Right cardiac atrium (tissue), 5 donors: ENCODE measurements around the gene ACTG2. TPM values are rescaled to one million over a fixed set of nuclear protein-coding genes. Genes with fewer than 3 reads are reported as not detected.
A peak's percentile ranks its signal among the peaks of the same experiment; 100 is the strongest.

Source experiments
- ATAC-seq, 2 donors: fragments of 200-7000 bp; cut with Tn5 transposase; one replicate each; pipeline versions ENCODE4 v1.8.0 to v1.9.1; 2020; ENCODE audit warnings: moderate library complexity in 2 of 2, mild to moderate bottlenecking in 1 of 2
- DNase-seq, 3 donors: peaks; one replicate each; pipeline ENCODE4 v3.0.0-alpha.2; 2020
- H3K27ac ChIP-seq: one replicate; pipeline ENCODE4 v1.5.1; 2013; ENCODE audit warnings: mild to moderate bottlenecking, low read length, control low read depth, moderate library complexity
- H3K27me3 ChIP-seq: one replicate; pipeline ENCODE4 v1.6.1; 2013; ENCODE audit not compliant: control insufficient read depth, insufficient read depth
- H3K4me1 ChIP-seq: one replicate; pipeline ENCODE4 v1.6.1; 2013; ENCODE audit warnings: low read length; ENCODE audit not compliant: control insufficient read depth, insufficient read depth
- H3K4me3 ChIP-seq: one replicate; pipeline ENCODE4 v1.5.1; 2013; ENCODE audit warnings: low read length, control low read depth
- H3K9me3 ChIP-seq: one replicate; pipeline ENCODE4 v1.6.1; 2013; ENCODE audit warnings: low read length; ENCODE audit not compliant: control insufficient read depth
- WGBS: extraction: QIAGEN DNeasy Blood & Tissue Kit; methylation state at CpG from one replicate; pipeline ENCODE4 v1.1.7; 2013; 5-methylcytosine and 5-hydroxymethylcytosine counted together
- intact Hi-C, 4 donors: fragments of 100-400 bp; cut with DNase I; formaldehyde crosslinking; loops; one replicate each; pipeline versions ENCODE4 v1.11.0 to v1.14.0; 2022 to 2023
- polyA plus RNA-seq: library from polyadenylated mRNA; stranded (reverse); fragments of 200-250 nt; gene quantifications from one replicate; pipeline ENCODE4 v1.2.3, GENCODE V29; 2013
- total RNA-seq, 4 donors: library from RNA; stranded (reverse); fragmentation: NEBNext Ultra II Directional; extraction: Animal tissue kit (Norgen Biotek cat#: 25700); gene quantifications; one replicate each; pipeline ENCODE4 v1.2.1, GENCODE V29; 2021
- donor health status: healthy with polysubstance abuse.
- donor health status: DM: no; HTN: yes; CAD: no.
- donor health status: DM: no; HTN: no; CAD: no.
- donor health status: DM: no; HTN: yes; CAD: no; lungs with severe emphysema.
- donor health status: DM: yes; HTN: yes; CAD: no.

The ACTG2 gene
- total and polyA plus RNA-seq, 5 donors = 1.4 to 33.6 (median 6.7) TPM

DNA sequence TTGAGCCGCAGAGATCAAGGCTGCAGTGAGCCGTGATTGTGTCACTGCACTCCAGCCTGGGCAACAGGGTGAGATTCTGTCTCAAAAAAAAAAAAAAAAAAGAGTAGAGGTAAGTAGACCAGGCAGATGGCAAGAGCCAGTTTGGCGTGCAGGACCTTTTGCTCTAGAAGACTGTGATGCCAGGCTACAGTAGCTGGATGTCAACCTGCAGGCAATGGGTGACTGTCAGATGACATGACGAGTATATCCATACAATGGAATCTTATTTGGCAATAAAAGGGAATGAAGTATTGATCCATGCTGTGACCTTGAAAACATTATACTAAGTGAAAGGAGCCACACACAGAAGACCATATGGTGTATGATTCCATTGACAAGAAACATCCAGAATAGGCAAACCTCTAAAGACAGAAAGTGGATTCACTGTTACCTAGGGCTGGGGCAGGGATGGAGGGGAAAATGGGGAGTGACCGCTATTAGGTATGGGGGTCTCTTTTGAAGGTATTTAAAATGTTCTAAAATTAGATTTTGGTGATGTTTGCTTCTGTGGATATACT, 22.7 kb downstream of the ACTG2 start:
- Histone ChIP-seq H3K4me1 (no peaks in the 10 kb centered on the region), H3K9me3 (no peaks in the 10 kb centered on the region), H3K27me3 (no peaks in the 10 kb centered on the region), H3K27ac (no peak overlapping the region), H3K4me3 (no peak overlapping the region)
- intact Hi-C loops = no loop called here
- DNase-seq = no peak
- WGBS = 90% methylated on average over 5 of the region's 5 CpGs
- no peak for ATAC-seq

DNA sequence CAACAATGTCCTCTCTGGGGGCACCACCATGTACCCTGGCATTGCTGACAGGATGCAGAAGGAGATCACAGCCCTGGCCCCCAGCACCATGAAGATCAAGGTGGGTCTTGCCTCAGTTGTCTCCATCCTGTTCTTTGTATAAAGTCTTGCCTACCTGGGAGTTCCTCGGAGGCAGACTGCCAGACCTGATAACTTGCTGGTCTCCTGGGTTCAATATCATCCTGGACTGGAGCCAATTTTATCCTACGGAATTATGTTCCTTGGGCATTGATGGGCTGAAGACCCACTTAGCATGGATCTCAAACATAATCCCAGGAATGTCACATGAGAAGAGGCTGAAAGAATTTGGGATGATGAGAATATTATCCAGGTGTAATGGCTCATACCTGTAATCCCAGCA, 23.9 kb downstream of the ACTG2 start:
- WGBS = 39% methylated on average over 2 of the region's 2 CpGs
- no peaks in the 10 kb centered on the region for H3K4me1 ChIP-seq
- DNase-seq = no peak
- H3K27me3 ChIP-seq = no peaks in the 10 kb centered on the region
- intact Hi-C loops = no loop called here
- H3K27ac ChIP-seq = no peak overlapping the region
- H3K4me3 ChIP-seq = no peak overlapping the region
- no peak for ATAC-seq
- H3K9me3 ChIP-seq = no peaks in the 10 kb centered on the region

DNA sequence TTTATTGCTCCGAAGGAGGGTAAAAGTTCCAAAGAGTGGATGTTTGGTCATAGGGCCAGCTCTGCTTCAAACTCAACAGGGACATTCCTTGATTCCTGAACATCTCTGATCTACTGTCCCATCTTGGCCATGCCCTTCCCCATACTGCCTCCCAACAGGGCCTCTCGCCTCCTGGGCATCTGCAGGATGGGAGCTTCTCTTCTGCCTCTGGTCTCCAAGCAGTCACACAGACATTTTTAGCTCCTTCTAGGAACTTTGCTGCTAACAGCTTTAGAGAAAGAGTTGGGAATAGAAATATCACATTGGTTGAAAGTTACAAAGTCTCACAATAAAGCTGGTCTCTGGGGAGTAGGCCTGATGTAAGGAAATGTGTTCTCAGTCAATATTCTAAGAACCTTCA, 24.5 kb downstream of the ACTG2 start:
- Histone ChIP-seq H3K9me3 (no peaks in the 10 kb centered on the region), H3K4me3 (no peak overlapping the region), H3K4me1 (no peaks in the 10 kb centered on the region), H3K27ac (no peak overlapping the region), H3K27me3 (no peaks in the 10 kb centered on the region)
- ATAC-seq (no peak), DNase-seq (no peak)
- 47% methylated on average over 2 of the region's 2 CpGs for WGBS
- intact Hi-C loops = no loop called here

DNA sequence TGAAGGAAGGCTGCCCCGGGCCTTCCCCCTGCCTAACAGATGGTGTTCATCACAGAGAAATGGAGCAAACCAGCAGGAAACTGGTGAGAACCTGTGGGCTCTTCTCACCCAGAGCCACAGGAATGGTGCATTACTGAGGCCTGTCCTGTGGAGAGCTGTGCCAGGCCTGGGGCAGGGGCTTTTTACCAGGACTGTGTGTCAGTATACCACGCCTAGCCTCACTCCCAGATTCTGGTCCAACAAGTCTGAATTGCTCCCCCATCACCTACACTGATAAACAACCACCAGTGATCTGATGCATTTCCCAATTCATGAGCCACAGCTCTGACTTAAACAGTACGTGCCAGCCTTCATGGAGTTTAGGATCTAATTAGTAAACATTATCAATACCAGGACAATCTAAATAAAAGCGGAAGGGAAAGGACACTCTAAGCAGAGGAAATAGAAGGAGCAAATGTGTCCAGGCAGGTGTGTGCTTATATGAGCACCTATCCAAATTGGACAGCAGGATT, 24.9 kb downstream of the ACTG2 start:
- DNase-seq (no peak), ATAC-seq (no peak)
- Histone ChIP-seq H3K27me3 (no peaks in the 10 kb centered on the region), H3K4me3 (no peak overlapping the region), H3K9me3 (no peaks in the 10 kb centered on the region), H3K4me1 (no peaks in the 10 kb centered on the region), H3K27ac (no peak overlapping the region)
- WGBS = 76% methylated on average over 4 of the region's 4 CpGs
- intact Hi-C loops = no loop called here

DNA sequence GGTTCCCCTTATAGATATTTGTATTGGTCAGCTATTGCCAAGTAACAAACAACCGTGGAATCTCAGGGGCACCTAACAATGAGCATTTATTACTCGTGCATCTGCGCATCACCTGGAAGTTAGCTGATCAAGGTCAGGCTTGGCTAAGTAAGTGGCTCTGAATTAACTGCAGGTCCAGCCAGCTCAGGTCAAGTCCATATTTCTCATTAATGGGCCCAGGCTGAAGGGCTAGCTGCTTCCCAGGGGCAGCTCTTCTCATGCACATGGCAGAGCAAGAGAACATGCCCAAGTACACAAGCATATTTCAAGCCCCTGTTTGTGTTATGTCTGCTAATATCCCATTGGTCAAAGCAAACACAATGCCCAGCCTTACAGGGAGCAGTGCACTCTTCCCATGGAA, 26.0 kb downstream of the ACTG2 start:
- 89% methylated on average over 3 of the region's 3 CpGs for WGBS
- intact Hi-C loops = no loop called here
- no peaks in the 10 kb centered on the region for H3K4me1 ChIP-seq

DNA sequence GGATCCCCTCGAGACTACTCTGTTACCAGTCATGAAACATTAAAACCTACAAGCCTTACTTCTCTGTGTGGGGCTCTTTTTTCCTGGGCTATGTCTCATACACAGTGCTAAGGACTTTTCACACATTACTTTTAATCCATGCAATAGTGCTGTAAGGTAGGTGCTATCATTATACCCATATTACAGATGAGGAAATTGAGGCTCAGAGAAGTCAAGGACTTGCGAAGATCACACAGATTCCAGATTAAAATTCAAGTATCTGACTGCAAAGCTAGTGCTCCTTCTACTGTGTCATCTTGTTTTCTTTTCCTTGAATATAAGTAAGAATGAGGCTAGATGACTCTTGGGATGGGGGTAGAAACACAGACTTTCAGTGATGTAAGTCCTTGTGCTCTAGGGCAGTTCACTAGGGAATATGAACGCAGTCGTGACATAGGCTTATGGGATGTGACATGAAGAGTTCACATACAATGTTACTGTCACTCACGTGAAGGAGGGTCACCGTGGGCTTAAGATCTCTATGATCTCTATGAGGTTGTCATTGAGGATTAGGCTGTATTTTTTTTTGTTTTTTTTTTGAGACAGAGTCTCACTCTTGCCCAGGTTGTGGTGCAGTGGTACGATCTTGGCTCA, 26.9 kb downstream of the ACTG2 start:
- DNase-seq (no peak), ATAC-seq (no peak)
- H3K9me3 ChIP-seq = no peaks in the 10 kb centered on the region
- no peak overlapping the region for H3K27ac ChIP-seq
- H3K4me3 ChIP-seq = no peak overlapping the region
- 86% methylated on average over 7 of the region's 7 CpGs for WGBS
- intact Hi-C loops = loop anchor here in 2 of 4 donors (10.0 kb wide), 2 partner anchors 65 to 95 kb away; partner anchors contain the start of genes STAMBP (in 1 of the 2) and TET3 (in 1 of the 2)
- H3K27me3 ChIP-seq = no peaks in the 10 kb centered on the region
- H3K4me1 ChIP-seq = no peaks in the 10 kb centered on the region

More for the DNA sequence above, 26.0 kb downstream of the ACTG2 start:
- H3K9me3 ChIP-seq = no peaks in the 10 kb centered on the region
- DNase-seq = no peak
- no peak overlapping the region for H3K27ac ChIP-seq
- no peaks in the 10 kb centered on the region for H3K27me3 ChIP-seq
- no peak overlapping the region for H3K4me3 ChIP-seq
- ATAC-seq = no peak

DNA sequence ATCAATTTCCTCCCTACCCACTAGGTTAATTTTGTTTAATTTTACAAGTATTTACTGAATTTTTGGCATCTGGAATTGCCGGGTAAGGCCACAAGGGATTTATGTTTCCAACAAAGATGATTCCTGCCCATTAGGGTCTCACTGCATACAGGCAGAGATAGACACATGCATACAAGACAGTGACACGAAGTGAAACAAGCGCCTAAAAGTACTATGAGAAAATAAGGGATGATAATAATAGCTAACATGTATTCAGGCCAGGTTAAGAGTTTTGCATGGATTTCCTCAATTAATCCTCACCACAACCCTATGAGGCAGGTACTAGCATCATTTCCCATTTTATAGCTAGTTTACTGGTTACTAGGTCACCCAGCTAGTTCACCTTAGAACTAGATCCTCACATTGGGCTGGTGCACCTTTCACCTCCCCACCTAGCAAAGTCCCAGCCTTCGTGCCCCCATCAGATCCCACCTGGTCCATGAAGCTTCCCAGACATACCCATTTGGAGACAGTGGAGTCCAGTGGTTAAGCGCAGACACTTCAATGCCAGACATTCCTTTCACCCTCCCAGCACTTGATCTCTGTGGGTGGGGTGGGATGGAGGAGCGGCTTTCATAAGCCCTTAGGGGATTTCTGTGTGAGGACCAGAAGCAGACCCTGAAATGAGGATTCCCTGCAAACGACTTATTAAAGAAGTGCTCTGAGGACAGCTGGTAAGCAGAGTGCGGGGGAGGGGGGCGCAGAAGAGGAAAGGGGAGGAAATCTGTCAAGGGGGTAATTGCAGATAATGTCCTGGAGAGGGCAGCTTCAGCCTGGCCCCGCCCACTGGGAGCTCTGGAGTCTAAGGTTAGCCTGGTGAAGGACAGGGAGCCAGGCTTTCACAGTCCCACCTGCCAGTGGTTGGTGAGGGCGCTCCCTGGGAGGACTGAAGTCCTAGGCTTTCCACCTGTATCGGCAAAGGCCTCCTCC, 28.1 kb downstream of the ACTG2 start:
- WGBS = 41% methylated on average over 12 of the region's 12 CpGs
- DNase-seq = peak in 2 of 3 donors; percentile 22 to 47
- ATAC-seq = peak in 1 of 2 donors; percentile 55
- Histone ChIP-seq H3K4me3 (no peak overlapping the region), H3K4me1 (no peaks in the 10 kb centered on the region), H3K9me3 (no peaks in the 10 kb centered on the region), H3K27me3 (no peaks in the 10 kb centered on the region), H3K27ac (no peak overlapping the region)
- intact Hi-C loops = loop anchor here in 2 of 4 donors (10.0 kb wide), 2 partner anchors 64 to 96 kb away; partner anchors contain the start of genes STAMBP (in 1 of the 2) and TET3 (in 1 of the 2)

DNA sequence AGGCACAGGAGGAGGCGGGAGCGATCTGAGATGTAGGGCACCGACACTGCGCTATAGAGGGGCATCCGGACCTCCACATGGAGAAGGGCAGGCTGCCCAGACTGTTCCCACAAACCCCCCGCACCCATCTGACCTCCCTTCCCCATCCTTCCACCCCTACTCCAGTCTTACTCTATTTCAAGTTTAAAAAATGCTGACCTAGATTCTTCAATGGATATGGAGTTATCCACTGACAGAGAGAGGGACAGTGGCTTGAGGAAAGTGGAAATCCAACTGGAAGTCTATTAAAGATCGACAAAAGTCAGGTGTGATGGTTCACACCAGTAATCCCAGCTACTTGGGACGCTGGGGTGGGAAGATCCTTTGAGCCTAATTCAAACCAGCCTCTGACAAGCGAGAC, 28.8 kb downstream of the ACTG2 start:
- Histone ChIP-seq H3K27me3 (no peaks in the 10 kb centered on the region), H3K4me3 (no peak overlapping the region), H3K9me3 (no peaks in the 10 kb centered on the region), H3K4me1 (no peaks in the 10 kb centered on the region), H3K27ac (no peak overlapping the region)
- ATAC-seq (peak in 1 of 2 donors; percentile 15), DNase-seq (no peak)
- WGBS = 82% methylated on average over 9 of the region's 9 CpGs
- intact Hi-C loops = loop anchor here in 2 of 4 donors (10.0 kb wide), 2 partner anchors 63 to 97 kb away; partner anchors contain the start of genes STAMBP (in 1 of the 2) and TET3 (in 1 of the 2)

DNA sequence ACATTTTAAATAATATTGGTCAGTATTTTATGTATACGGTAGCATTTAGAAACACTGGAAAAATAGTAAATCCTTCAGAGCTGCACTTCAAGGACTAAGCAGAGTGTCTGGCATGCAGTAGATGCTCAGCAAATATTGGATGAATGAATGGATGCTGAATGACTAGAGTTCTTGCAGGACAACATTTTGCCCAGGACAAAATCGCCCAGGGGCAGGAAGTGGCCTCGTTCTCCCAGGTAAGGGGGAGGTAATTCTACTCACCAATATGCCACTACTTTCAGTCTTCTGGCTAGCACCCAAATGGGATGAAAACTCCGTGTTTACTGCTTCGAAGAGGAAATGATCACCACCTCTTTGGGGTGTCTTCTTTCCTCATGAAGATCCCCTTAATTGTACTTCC, 29.9 kb downstream of the ACTG2 start:
- H3K4me3 ChIP-seq = no peak overlapping the region
- intact Hi-C loops = loop anchor here in 2 of 4 donors (10.0 kb wide), 2 partner anchors 62 to 98 kb away; partner anchors contain the start of genes STAMBP (in 1 of the 2) and TET3 (in 1 of the 2)
- 49% methylated on average over 5 of the region's 5 CpGs for WGBS
- no peak for DNase-seq
- no peak for ATAC-seq
- no peaks in the 10 kb centered on the region for H3K27me3 ChIP-seq
- H3K9me3 ChIP-seq = no peaks in the 10 kb centered on the region
- H3K27ac ChIP-seq = no peak overlapping the region
- H3K4me1 ChIP-seq = no peaks in the 10 kb centered on the region

DNA sequence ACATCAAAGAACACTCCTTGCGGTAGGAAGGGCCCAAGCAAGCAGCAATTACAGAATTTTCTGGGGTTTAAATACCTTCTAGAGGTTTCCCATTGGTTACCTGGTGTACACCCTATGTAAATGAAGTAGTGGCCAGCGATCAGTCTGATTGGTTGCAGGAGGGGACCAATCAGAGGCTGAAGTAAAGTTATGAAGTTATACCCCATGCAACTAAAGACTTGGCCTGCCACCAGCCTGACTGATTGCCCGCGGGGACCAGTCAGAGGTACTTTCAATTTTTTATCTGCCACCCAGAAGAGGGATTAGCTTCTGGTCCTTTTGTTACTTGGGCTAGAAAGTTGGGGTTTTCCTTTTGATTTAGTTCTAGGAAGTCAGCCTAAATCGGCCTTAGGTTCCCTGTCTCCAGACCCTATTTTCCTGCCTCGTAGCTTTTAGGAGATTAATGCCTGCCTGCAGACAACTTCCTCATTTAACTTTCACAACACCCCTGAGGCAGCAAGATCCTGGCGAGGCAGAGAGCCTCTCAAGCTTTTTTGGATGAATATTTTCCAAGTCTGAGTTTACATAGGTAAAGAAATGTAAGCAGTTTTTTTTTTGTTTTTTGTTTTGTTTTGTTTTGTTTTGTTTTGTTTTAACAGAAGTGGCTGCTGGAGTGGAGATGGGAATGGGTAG, 32.4 kb downstream of the ACTG2 start:
- H3K27me3 ChIP-seq = no peaks in the 10 kb centered on the region
- no peak overlapping the region for H3K4me3 ChIP-seq
- H3K27ac ChIP-seq = no peak overlapping the region
- intact Hi-C loops = loop anchor here in 2 of 4 donors (10.0 kb wide), 2 partner anchors 60 to 100 kb away; partner anchors contain the start of genes STAMBP (in 1 of the 2) and TET3 (in 1 of the 2)
- ATAC-seq (no peak), DNase-seq (no peak)
- H3K9me3 ChIP-seq = no peaks in the 10 kb centered on the region
- H3K4me1 ChIP-seq = peaks cover 6% of the 10 kb centered on the region
- 85% methylated on average over 7 of the region's 7 CpGs for WGBS
